Right atrium auricular region (tissue), 2 donors: ENCODE results near the gene GABRR3. TPM values are rescaled to one million over a fixed set of nuclear protein-coding genes. Genes with fewer than 3 reads are reported as not detected.

Experiments used
- DNase-seq: peaks from one replicate; pipeline ENCODE4 v3.0.0-alpha.2; 2019; ENCODE audit warnings: low spot score
- H3K27ac ChIP-seq, 2 donors: fragments of 200-600 bp; sonication (generic); 1 replicate in 1 of 2; 2 replicates in 1 of 2; pipeline ENCODE4 v1.5.1; 2016 to 2019
- H3K27me3 ChIP-seq, 2 donors: fragments of 200-600 bp; sonication (generic); one replicate each; pipeline versions ENCODE4 v1.5.1 to v1.6.0; 2017 to 2019
- H3K36me3 ChIP-seq: fragments of 200-600 bp; sonication (generic); one replicate; pipeline ENCODE4 v1.5.1; 2016
- H3K4me1 ChIP-seq, 2 donors: fragments of 200-600 bp; sonication (generic); one replicate each; pipeline versions ENCODE4 v1.5.1 to v1.6.0; 2017 to 2019
- H3K4me3 ChIP-seq, 2 donors: fragments of 200-600 bp; sonication (generic); 1 replicate in 1 of 2; 2 replicates in 1 of 2; pipeline ENCODE4 v1.5.1; 2017 to 2019; ENCODE audit warnings: mild to moderate bottlenecking in 1 of 2, moderate library complexity in 1 of 2
- H3K9me3 ChIP-seq, 2 donors: fragments of 200-600 bp; sonication (generic); one replicate each; pipeline ENCODE4 v1.5.1; 2019
- total RNA-seq, 2 donors: library from RNA; depleted of rRNA; stranded (reverse); fragments of >200 nt; gene quantifications; one replicate each; pipeline ENCODE4 v1.1.0, GENCODE V29; 2016
- TF ChIP-seq, protein P1 (sequence below), 2 donors: fragments of 200-600 bp; sonication (generic); IDR thresholded peaks; one replicate each; pipeline ENCODE4 v1.5.1; 2019; ENCODE audit warnings: antibody characterized with exemption in 2 of 2

The GABRR3 gene
- total RNA-seq, 2 donors from 2014 or later = not detected

DNA sequence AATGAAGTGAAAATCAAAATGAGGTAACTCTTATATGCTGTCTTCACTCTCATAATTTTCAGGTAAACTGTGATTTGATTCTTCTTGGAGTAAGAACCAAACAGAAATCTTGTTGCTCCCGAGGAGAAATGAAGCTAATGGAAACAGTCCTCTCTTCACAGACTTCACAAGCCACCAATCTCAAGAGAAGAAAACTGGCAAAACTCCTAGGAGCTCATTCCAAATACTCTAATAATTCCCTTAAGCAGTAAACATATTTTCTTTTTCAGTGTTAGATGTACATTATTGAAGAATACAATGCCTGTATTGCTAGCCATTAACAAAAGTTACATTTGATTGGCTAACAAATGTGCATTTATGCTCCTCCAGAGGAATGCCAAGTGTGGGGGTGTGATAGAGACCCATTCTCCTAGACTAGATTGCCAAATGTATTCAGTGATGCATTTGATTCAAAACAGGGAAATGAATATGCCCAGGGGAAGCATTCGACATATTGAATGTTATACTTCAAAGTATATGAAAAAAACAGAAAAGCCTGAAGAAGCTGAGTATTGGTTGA lies 51.1 kb downstream of the GABRR3 start:
- Histone ChIP-seq H3K9me3 (no peaks in the 10 kb centered on the region), H3K36me3 (no peaks in the 10 kb centered on the region), H3K4me3 (no peak overlapping the region), H3K27me3 (no peaks in the 10 kb centered on the region), H3K27ac (no peak overlapping the region), H3K4me1 (no peaks in the 10 kb centered on the region)
- no peak for DNase-seq
- TF ChIP-seq, protein P1, sequence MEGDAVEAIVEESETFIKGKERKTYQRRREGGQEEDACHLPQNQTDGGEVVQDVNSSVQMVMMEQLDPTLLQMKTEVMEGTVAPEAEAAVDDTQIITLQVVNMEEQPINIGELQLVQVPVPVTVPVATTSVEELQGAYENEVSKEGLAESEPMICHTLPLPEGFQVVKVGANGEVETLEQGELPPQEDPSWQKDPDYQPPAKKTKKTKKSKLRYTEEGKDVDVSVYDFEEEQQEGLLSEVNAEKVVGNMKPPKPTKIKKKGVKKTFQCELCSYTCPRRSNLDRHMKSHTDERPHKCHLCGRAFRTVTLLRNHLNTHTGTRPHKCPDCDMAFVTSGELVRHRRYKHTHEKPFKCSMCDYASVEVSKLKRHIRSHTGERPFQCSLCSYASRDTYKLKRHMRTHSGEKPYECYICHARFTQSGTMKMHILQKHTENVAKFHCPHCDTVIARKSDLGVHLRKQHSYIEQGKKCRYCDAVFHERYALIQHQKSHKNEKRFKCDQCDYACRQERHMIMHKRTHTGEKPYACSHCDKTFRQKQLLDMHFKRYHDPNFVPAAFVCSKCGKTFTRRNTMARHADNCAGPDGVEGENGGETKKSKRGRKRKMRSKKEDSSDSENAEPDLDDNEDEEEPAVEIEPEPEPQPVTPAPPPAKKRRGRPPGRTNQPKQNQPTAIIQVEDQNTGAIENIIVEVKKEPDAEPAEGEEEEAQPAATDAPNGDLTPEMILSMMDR (IDR thresholded peaks at IDR 0.05) = no peak

DNA sequence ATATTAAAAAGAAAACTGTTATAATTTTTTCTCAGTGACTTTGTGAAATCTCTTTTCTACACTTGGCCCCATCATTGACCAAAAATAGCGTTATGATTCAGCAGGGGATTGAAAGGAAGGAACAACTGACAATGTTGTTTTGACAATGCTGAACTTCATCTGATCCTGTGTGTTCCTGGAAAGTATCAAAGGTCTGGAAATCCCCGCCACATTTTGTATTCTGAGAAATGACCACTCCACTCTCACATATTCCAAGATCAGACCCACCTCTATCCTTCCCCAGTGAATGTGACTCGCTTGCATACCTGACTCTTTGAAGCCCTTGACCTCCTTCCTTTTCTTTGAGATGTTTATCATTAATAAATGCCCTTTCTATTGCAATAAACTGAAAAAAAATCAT lies 53.2 kb downstream of the GABRR3 start:
- Histone ChIP-seq H3K27me3 (no peaks in the 10 kb centered on the region), H3K27ac (no peak overlapping the region), H3K4me1 (no peaks in the 10 kb centered on the region), H3K36me3 (no peaks in the 10 kb centered on the region), H3K4me3 (no peak overlapping the region), H3K9me3 (no peaks in the 10 kb centered on the region)
- TF ChIP-seq, protein P1 (IDR thresholded peaks at IDR 0.05) = no peak
- no peak for DNase-seq

DNA sequence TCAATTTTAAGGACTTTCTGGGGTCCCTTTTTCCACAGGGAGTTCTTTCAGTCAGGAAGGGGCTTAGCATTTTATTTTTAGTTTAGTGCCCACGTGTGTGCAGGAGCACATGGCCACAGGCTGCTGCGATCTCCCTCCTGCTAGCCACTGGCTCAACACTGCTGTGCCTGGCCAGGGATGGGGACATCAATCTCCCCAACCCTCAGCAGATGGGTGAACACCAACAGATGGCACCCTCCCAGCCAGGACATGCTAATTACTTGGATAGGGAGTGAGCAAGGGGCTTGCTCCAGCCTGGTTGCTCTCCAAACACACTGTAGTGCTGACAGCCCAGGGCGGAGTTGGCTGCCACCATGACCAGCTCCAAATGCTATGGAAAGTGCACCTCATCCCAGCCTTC lies 55.5 kb downstream of the GABRR3 start:
- Histone ChIP-seq H3K9me3 (no peaks in the 10 kb centered on the region), H3K4me3 (no peak overlapping the region), H3K27ac (no peak overlapping the region), H3K36me3 (no peaks in the 10 kb centered on the region), H3K4me1 (no peaks in the 10 kb centered on the region), H3K27me3 (no peaks in the 10 kb centered on the region)
- TF ChIP-seq, protein P1 (IDR thresholded peaks at IDR 0.05) = no peak
- no peak for DNase-seq

DNA sequence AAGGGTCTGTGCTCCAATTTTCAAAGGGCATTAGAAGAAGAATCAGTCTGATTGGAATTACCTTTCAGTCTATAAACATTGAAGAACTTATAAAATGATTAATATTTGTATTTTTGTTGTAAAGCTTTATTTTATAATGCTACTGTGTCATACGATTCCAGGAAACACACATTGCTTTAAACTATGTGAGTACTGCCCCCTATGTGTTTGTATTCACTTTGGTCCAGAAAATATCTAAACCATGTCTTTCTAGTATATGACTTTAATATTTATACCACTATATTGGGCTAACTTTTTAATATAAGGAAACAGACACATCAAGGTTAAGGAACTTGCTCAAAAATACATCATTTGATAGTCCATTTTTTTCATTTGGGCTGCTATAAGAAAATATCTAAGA lies 59.6 kb downstream of the GABRR3 start:
- peaks cover 0 to 16% of the 10 kb centered on the region in 2 donors for H3K4me1 ChIP-seq
- no peaks in the 10 kb centered on the region for H3K27me3 ChIP-seq
- no peak for DNase-seq
- no peak overlapping the region for H3K4me3 ChIP-seq
- TF ChIP-seq, protein P1 (IDR thresholded peaks at IDR 0.05) = no peak
- no peak overlapping the region for H3K27ac ChIP-seq
- H3K36me3 ChIP-seq = no peaks in the 10 kb centered on the region
- no peaks in the 10 kb centered on the region for H3K9me3 ChIP-seq

DNA sequence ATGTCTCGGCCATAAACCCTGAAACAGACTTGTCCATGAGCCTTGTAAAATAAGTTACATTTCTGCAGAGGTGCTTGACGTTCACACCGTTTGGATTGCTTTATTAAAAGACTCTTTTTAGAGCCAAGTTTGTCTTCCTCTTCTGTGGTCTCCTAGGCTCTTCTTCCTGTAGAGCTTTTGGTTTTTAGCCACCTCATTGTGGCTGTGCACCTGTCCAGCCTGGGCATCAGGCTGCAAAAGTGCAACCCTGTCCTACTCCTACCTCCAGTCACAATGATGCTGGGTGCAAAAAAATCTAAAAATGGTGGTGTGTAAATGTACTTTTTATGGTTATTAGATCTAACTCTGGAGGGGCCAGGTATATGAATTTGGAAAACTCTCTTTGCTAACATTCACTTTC lies 60.1 kb downstream of the GABRR3 start:
- no peak for DNase-seq
- Histone ChIP-seq H3K27ac (no peak overlapping the region), H3K36me3 (no peaks in the 10 kb centered on the region), H3K4me3 (no peak overlapping the region), H3K27me3 (no peaks in the 10 kb centered on the region), H3K9me3 (no peaks in the 10 kb centered on the region), H3K4me1 (peaks cover 0 to 20% of the 10 kb centered on the region in 2 donors)
- TF ChIP-seq, protein P1 (IDR thresholded peaks at IDR 0.05) = no peak

DNA sequence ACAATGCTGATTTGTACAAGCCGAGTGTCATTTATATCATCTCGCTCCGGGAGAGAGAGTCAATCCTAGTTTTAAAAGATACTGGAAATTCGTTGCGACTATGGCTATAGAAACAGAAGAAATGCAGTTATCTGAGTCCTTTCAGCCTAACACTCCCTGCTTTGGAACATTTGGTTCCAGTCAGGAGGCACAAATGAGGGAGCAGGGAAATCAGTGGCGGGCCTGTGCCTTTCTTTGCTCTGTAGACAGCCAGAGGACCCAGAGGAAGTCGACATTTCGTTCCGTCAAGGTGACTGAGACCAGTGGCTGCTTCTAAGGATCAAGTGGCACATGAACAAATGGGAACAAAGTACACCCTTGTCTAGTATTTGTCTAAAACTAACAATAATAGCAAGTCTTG lies 62.1 kb downstream of the GABRR3 start:
- no peaks in the 10 kb centered on the region for H3K27me3 ChIP-seq
- H3K4me3 ChIP-seq = peak overlapping the region in 1 of 2 donors; percentile 90
- DNase-seq = no peak
- no peaks in the 10 kb centered on the region for H3K9me3 ChIP-seq
- TF ChIP-seq, protein P1 (IDR thresholded peaks at IDR 0.05) = no peak
- no peaks in the 10 kb centered on the region for H3K36me3 ChIP-seq
- H3K27ac ChIP-seq = peak overlapping the region in 1 of 2 donors; percentile 90
- peaks cover 0 to 25% of the 10 kb centered on the region in 2 donors for H3K4me1 ChIP-seq
